Gastroesophageal sphincter (tissue), 2 donors: ENCODE measurements around the gene FERMT3.

Source experiments
- EP300 ChIP-seq: sonication (generic); formaldehyde crosslinking; IDR thresholded peaks from one replicate; pipeline ENCODE4 v1.6.1; 2017; ENCODE audit warnings: antibody characterized with exemption, mild to moderate bottlenecking
- POLR2A ChIP-seq, 2 donors: fragments of 450-650 bp; IDR thresholded peaks; one replicate each; pipeline ENCODE4 v1.6.1; 2017; ENCODE audit warnings: antibody characterized with exemption in 2 of 2, mild to moderate bottlenecking in 2 of 2, moderate library complexity in 1 of 2

DNA sequence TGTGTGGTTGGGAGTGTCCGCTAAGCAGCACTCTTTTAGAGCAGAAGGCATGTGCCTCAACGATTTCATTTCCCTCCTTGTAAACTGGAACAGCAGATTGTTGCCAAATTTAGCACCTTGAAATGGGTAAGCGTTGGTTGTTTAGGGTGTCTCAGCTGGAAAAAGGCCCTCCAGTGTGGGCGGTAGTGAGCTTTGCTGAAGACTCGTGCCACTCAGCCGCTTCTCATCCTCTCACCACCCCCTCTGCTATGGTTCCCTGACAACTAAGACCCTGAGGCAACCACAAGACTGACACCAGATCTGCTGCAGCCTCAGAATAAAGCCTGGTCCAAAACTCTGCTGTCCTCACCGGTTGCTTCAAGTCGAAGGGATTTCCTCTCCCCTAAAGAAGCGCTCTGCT, 9.9 kb upstream of the FERMT3 start:
- TF ChIP-seq EP300 (no peak), POLR2A (IDR thresholded peaks at IDR 0.05) (no peak)
